HEK293 (cell line): ENCODE results near the gene KLF13.

ENCODE experiments used
- CTCF ChIA-PET: fragments of 350-600 bp; formaldehyde crosslinking; extraction: SDS; loops from one replicate; lab custom pipeline; 2021; ENCODE audit warnings: antibody characterized with exemption; lab: Yijun Ruan, JAX
- POLR2A ChIA-PET: fragments of 300-600 bp; formaldehyde crosslinking; extraction: SDS; loops from one replicate; lab custom pipeline; 2020; ENCODE audit warnings: antibody characterized with exemption, inconsistent platforms; lab: Yijun Ruan, JAX
- H3K27ac ChIP-seq: fragments of 200-500 bp; sonication (Bioruptor generic); 2 replicates; pipeline ENCODE4 v1.5.1; 2014; ENCODE audit warnings: low read depth, low read length, control low read depth, inconsistent platforms; ENCODE audit errors: extremely low read depth
- H3K36me3 ChIP-seq, 2 experiments: fragments of 200-500 bp in 1 of 2; sonication (Bioruptor generic) in 1 of 2; 1 replicate in 1 of 2; 2 replicates in 1 of 2; pipeline ENCODE4 v1.5.1; 2014 to 2017; ENCODE audit warnings: inconsistent platforms in 2 of 2, low read length in 2 of 2; ENCODE audit not compliant: control insufficient read depth in 2 of 2, insufficient read depth in 1 of 2
- H3K4me1 ChIP-seq: fragments of 200-500 bp; sonication (Bioruptor generic); 2 replicates; pipeline ENCODE4 v1.5.1; 2014; ENCODE audit warnings: mild to moderate bottlenecking, low read length, inconsistent platforms; ENCODE audit not compliant: control insufficient read depth, insufficient read depth
- H3K4me3 ChIP-seq: 2 replicates; pipeline ENCODE4 v1.5.1; 2011; ENCODE audit warnings: low read depth, mild to moderate bottlenecking, control low read depth, low read length, moderate library complexity
- H3K9me3 ChIP-seq: fragments of 200-500 bp; sonication (Bioruptor generic); 2 replicates; pipeline ENCODE4 v1.5.1; 2014; ENCODE audit warnings: low read depth, low read length, inconsistent platforms; ENCODE audit not compliant: control insufficient read depth, insufficient read depth
- RBAK ChIP-seq: fragments of 450-650 bp; formaldehyde crosslinking; IDR thresholded peaks from 2 replicates; pipeline ENCODE4 v1.5.1; 2016; ENCODE audit warnings: missing biosample characterization, missing genetic modification characterization
- SCRT2 ChIP-seq: fragments of 450-650 bp; formaldehyde crosslinking; IDR thresholded peaks from 2 replicates; pipeline ENCODE4 v1.5.1; 2016; ENCODE audit warnings: missing biosample characterization, missing genetic modification characterization
- YY2 ChIP-seq: fragments of 450-650 bp; formaldehyde crosslinking; IDR thresholded peaks from 2 replicates; pipeline ENCODE4 v1.5.1; 2016; ENCODE audit warnings: missing biosample characterization, missing genetic modification characterization
- ZNF335 ChIP-seq: fragments of 450-650 bp; formaldehyde crosslinking; conservative IDR thresholded peaks from 2 replicates; pipeline ENCODE4 v1.5.1; 2016; ENCODE audit warnings: missing biosample characterization, missing genetic modification characterization
- ZNF350 ChIP-seq: fragments of 450-650 bp; formaldehyde crosslinking; IDR thresholded peaks from 2 replicates; pipeline ENCODE4 v1.5.0; 2017; ENCODE audit warnings: missing biosample characterization, mild to moderate bottlenecking, missing genetic modification characterization
- ZNF473 ChIP-seq: fragments of 450-650 bp; formaldehyde crosslinking; IDR thresholded peaks from 2 replicates; pipeline ENCODE4 v1.5.1; 2017; ENCODE audit warnings: missing biosample characterization, missing genetic modification characterization
- ZNF596 ChIP-seq: fragments of 450-650 bp; IDR thresholded peaks from 2 replicates; pipeline ENCODE4 v1.5.0; 2018; ENCODE audit warnings: missing biosample characterization, mild to moderate bottlenecking, missing genetic modification characterization, moderate library complexity
- ZNF654 ChIP-seq: fragments of 450-650 bp; formaldehyde crosslinking; IDR thresholded peaks from 2 replicates; pipeline ENCODE4 v1.5.1; 2016; ENCODE audit warnings: low read depth, missing biosample characterization, missing genetic modification characterization
- ZNF664 ChIP-seq: fragments of 450-650 bp; formaldehyde crosslinking; IDR thresholded peaks from 2 replicates; pipeline ENCODE4 v1.5.1; 2016; ENCODE audit warnings: missing biosample characterization, missing genetic modification characterization
- ZNF670 ChIP-seq: fragments of 450-650 bp; formaldehyde crosslinking; IDR thresholded peaks from 2 replicates; pipeline ENCODE4 v1.5.1; 2016; ENCODE audit warnings: missing biosample characterization, missing genetic modification characterization, low read depth
- ZNF791 ChIP-seq: fragments of 450-650 bp; formaldehyde crosslinking; IDR thresholded peaks from 2 replicates; pipeline ENCODE4 v1.5.1; 2016; ENCODE audit warnings: missing biosample characterization, missing genetic modification characterization
- ZNF830 ChIP-seq: fragments of 450-650 bp; IDR thresholded peaks from 2 replicates; pipeline ENCODE4 v1.5.0; 2018; ENCODE audit warnings: missing biosample characterization, missing genetic modification characterization, low read depth, mild to moderate bottlenecking, moderate library complexity
- TF ChIP-seq, protein P1 (sequence below): fragments of 450-650 bp; formaldehyde crosslinking; IDR thresholded peaks from 2 replicates; pipeline ENCODE4 v1.5.1; 2017; ENCODE audit warnings: missing biosample characterization, missing genetic modification characterization
- TF ChIP-seq, protein P2 (sequence below): fragments of 450-650 bp; formaldehyde crosslinking; IDR thresholded peaks from 2 replicates; pipeline ENCODE4 v1.5.1; 2016; ENCODE audit warnings: missing biosample characterization, missing genetic modification characterization, borderline replicate concordance
- TF ChIP-seq, protein P3 (sequence below): fragments of 450-650 bp; formaldehyde crosslinking; IDR thresholded peaks from 2 replicates; pipeline ENCODE4 v1.5.1; 2017; ENCODE audit warnings: missing biosample characterization, missing genetic modification characterization
- TF ChIP-seq, protein P4 (sequence below): fragments of 450-650 bp; formaldehyde crosslinking; IDR thresholded peaks from 2 replicates; pipeline ENCODE4 v1.5.1; 2016; ENCODE audit warnings: missing biosample characterization, missing genetic modification characterization, borderline replicate concordance
- TF ChIP-seq, protein P5 (sequence below): fragments of 450-650 bp; formaldehyde crosslinking; conservative IDR thresholded peaks from 2 replicates; pipeline ENCODE4 v1.5.1; 2016; ENCODE audit warnings: low read depth, missing biosample characterization, missing genetic modification characterization
- TF ChIP-seq, protein P6 (sequence below): fragments of 450-650 bp; formaldehyde crosslinking; optimal IDR thresholded peaks from 2 replicates; pipeline ENCODE3; 2016; ENCODE audit warnings: missing biosample characterization, mild to moderate bottlenecking, missing genetic modification characterization

Gene KLF13

DNA sequence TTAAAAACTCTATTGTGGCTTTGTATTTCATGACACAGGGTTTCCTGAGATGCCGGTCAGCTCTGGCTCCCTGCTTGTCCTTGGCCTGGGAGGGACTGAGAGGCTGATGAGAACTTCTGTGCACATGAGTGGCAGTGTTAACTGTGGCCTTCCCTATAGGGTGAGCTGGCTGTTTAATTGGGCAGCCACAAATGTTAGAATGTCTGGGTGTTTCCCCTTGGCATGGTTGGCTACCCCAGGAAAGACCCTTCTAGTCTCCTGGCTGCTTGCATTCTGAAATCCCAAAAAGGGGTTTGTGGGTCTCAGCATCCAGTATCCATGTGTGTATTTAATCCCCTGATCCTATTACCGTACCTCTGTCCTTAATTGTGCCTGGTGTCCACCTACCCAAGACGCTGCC is 3.0 kb upstream of the KLF13 start (continued):
- TF ChIP-seq, protein P1, sequence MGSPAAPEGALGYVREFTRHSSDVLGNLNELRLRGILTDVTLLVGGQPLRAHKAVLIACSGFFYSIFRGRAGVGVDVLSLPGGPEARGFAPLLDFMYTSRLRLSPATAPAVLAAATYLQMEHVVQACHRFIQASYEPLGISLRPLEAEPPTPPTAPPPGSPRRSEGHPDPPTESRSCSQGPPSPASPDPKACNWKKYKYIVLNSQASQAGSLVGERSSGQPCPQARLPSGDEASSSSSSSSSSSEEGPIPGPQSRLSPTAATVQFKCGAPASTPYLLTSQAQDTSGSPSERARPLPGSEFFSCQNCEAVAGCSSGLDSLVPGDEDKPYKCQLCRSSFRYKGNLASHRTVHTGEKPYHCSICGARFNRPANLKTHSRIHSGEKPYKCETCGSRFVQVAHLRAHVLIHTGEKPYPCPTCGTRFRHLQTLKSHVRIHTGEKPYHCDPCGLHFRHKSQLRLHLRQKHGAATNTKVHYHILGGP (tag by site-specific recombination): no peak
- no peak for TF ChIP-seq ZNF335 (tag by site-specific recombination)
- TF ChIP-seq, protein P2, sequence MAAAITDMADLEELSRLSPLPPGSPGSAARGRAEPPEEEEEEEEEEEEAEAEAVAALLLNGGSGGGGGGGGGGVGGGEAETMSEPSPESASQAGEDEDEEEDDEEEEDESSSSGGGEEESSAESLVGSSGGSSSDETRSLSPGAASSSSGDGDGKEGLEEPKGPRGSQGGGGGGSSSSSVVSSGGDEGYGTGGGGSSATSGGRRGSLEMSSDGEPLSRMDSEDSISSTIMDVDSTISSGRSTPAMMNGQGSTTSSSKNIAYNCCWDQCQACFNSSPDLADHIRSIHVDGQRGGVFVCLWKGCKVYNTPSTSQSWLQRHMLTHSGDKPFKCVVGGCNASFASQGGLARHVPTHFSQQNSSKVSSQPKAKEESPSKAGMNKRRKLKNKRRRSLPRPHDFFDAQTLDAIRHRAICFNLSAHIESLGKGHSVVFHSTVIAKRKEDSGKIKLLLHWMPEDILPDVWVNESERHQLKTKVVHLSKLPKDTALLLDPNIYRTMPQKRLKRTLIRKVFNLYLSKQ (tag by site-specific recombination): no peak
- TF ChIP-seq, protein P3, sequence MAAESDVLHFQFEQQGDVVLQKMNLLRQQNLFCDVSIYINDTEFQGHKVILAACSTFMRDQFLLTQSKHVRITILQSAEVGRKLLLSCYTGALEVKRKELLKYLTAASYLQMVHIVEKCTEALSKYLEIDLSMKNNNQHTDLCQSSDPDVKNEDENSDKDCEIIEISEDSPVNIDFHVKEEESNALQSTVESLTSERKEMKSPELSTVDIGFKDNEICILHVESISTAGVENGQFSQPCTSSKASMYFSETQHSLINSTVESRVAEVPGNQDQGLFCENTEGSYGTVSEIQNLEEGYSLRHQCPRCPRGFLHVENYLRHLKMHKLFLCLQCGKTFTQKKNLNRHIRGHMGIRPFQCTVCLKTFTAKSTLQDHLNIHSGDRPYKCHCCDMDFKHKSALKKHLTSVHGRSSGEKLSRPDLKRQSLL (tag by site-specific recombination): no peak

DNA sequence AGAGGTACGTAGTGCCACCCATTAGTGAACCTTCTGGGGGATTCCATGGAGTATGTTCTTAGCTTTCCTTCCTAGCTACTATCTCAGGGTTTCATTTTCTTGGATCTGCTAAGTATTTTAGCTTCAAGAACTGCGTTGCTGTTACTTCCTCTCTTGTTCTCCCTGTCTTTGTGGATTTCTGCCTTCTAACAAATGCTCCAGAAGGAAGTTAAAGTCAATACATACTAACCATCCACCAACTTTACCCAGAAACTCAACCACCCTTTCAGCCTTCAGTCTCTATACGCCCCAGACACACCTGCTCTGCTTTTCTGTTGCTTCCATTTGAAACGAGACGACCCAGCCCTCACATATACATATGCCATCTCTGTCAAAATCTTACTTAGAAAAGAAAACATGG is 2.4 kb upstream of the KLF13 start:
- TF ChIP-seq ZNF654 (tag by site-specific recombination): no peak
- TF ChIP-seq, protein P4, sequence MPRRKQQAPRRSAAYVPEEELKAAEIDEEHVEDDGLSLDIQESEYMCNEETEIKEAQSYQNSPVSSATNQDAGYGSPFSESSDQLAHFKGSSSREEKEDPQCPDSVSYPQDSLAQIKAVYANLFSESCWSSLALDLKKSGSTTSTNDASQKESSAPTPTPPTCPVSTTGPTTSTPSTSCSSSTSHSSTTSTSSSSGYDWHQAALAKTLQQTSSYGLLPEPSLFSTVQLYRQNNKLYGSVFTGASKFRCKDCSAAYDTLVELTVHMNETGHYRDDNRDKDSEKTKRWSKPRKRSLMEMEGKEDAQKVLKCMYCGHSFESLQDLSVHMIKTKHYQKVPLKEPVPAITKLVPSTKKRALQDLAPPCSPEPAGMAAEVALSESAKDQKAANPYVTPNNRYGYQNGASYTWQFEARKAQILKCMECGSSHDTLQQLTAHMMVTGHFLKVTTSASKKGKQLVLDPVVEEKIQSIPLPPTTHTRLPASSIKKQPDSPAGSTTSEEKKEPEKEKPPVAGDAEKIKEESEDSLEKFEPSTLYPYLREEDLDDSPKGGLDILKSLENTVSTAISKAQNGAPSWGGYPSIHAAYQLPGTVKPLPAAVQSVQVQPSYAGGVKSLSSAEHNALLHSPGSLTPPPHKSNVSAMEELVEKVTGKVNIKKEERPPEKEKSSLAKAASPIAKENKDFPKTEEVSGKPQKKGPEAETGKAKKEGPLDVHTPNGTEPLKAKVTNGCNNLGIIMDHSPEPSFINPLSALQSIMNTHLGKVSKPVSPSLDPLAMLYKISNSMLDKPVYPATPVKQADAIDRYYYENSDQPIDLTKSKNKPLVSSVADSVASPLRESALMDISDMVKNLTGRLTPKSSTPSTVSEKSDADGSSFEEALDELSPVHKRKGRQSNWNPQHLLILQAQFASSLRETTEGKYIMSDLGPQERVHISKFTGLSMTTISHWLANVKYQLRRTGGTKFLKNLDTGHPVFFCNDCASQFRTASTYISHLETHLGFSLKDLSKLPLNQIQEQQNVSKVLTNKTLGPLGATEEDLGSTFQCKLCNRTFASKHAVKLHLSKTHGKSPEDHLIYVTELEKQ: no peak
- no peak for TF ChIP-seq SCRT2 (tag by site-specific recombination)
- TF ChIP-seq ZNF791 (tag by site-specific recombination): no peak
- TF ChIP-seq ZNF664: no peak
- no peak for TF ChIP-seq ZNF830
- TF ChIP-seq, all 188 proteins: peak for 0
- no peaks in the 10 kb centered on the region for H3K4me1 ChIP-seq
- POLR2A ChIA-PET: no interaction called here
- CTCF ChIA-PET: interaction anchor here (0.9 to 1.0 kb wide), 2 partner anchors 11 to 127 kb away, joined by 3 read pairs; no protein-coding TSS in a partner anchor
- no peak overlapping the region for H3K27ac ChIP-seq
- no peaks in the 10 kb centered on the region for H3K9me3 ChIP-seq
- no peak overlapping the region for H3K4me3 ChIP-seq
- no peaks in the 10 kb centered on the region for H3K36me3 ChIP-seq

DNA sequence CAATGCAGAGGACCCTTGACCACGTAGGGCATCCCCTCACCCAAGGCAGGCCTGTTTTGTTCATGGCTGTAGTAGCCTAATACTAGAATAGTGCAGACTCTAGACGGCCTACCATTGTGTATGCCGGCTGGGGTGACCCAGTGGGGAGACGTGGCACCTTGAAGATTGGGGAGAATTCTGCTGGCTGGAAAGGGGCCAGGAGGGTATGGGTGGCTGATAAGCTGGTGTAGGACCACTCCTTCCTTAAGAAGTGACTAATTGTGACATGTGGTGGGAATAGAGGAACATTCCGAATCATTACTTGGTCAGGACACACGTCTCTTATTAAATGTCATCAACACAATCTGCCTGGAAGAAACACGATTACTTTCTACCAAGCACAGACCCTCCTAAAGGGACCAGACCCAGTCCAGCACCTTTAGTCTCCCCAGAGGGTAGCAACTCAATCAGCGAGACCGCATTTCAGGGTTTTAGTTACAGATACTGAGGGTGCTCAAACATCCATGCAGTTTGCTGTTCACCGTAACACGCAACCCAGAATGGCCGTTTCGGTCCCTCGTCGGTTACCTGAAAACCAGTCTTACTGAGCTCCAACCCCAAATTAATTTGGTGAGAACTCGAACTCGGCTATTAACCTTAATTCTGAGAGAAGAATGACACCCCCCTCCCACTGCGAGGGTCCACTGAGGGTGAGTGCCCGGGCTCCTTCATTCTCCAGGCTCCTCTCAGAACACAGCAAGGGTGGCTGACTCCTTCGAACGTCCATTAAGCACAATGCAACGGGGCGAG is 1.6 kb upstream of the KLF13 start:
- ChIA-PET CTCF (interaction anchor here (0.7 to 0.9 kb wide), 3 partner anchors 110 to 164 kb away, joined by 3 read pairs; no protein-coding TSS in a partner anchor), POLR2A (no interaction called here)
- Histone ChIP-seq H3K4me1 (no peaks in the 10 kb centered on the region), H3K36me3 (no peaks in the 10 kb centered on the region), H3K4me3 (peak overlapping the region; percentile 60), H3K9me3 (no peaks in the 10 kb centered on the region), H3K27ac (peak overlapping the region; percentile 98; the same call in 1 of the 2 replicates)
- TF ChIP-seq ZNF473 (tag by site-specific recombination) (no peak), RBAK (tag by site-specific recombination) (no peak), YY2 (tag by site-specific recombination) (no peak), ZNF596 (tag by site-specific recombination) (no peak), ZNF350 (tag by site-specific recombination) (no peak), ZNF670 (tag by site-specific recombination) (no peak)
- TF ChIP-seq, protein P5, sequence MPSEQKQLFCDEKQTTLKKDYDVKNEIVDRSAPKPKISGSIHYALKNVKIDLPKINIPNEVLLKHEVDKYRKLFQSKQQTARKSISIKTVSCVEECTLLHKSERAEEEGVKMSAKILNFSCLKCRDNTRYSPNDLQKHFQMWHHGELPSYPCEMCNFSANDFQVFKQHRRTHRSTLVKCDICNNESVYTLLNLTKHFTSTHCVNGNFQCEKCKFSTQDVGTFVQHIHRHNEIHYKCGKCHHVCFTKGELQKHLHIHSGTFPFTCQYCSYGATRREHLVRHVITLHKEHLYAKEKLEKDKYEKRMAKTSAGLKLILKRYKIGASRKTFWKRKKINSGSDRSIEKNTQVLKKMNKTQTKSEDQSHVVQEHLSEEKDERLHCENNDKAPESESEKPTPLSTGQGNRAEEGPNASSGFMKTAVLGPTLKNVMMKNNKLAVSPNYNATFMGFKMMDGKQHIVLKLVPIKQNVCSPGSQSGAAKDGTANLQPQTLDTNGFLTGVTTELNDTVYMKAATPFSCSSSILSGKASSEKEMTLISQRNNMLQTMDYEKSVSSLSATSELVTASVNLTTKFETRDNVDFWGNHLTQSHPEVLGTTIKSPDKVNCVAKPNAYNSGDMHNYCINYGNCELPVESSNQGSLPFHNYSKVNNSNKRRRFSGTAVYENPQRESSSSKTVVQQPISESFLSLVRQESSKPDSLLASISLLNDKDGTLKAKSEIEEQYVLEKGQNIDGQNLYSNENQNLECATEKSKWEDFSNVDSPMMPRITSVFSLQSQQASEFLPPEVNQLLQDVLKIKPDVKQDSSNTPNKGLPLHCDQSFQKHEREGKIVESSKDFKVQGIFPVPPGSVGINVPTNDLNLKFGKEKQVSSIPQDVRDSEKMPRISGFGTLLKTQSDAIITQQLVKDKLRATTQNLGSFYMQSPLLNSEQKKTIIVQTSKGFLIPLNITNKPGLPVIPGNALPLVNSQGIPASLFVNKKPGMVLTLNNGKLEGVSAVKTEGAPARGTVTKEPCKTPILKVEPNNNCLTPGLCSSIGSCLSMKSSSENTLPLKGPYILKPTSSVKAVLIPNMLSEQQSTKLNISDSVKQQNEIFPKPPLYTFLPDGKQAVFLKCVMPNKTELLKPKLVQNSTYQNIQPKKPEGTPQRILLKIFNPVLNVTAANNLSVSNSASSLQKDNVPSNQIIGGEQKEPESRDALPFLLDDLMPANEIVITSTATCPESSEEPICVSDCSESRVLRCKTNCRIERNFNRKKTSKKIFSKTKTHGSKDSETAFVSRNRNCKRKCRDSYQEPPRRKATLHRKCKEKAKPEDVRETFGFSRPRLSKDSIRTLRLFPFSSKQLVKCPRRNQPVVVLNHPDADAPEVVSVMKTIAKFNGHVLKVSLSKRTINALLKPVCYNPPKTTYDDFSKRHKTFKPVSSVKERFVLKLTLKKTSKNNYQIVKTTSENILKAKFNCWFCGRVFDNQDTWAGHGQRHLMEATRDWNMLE (tag by site-specific recombination): no peak
- TF ChIP-seq, protein P6, sequence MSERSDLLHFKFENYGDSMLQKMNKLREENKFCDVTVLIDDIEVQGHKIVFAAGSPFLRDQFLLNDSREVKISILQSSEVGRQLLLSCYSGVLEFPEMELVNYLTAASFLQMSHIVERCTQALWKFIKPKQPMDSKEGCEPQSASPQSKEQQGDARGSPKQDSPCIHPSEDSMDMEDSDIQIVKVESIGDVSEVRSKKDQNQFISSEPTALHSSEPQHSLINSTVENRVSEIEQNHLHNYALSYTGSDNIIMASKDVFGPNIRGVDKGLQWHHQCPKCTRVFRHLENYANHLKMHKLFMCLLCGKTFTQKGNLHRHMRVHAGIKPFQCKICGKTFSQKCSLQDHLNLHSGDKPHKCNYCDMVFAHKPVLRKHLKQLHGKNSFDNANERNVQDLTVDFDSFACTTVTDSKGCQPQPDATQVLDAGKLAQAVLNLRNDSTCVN (tag by site-specific recombination): no peak
